ENCODE data around the gene PRDM16. TPM values are rescaled to one million over a fixed set of nuclear protein-coding genes. Genes with fewer than 3 reads are reported as not detected.

Gene PRDM16
- total and polyA plus RNA-seq, 2 experiments from 2014 or later: 0.14 to 0.16 TPM

GRCh38 chr1:3193811-3194210 lies 124.8 kb downstream of the PRDM16 start (continued):
- TF ChIP-seq, protein P1, sequence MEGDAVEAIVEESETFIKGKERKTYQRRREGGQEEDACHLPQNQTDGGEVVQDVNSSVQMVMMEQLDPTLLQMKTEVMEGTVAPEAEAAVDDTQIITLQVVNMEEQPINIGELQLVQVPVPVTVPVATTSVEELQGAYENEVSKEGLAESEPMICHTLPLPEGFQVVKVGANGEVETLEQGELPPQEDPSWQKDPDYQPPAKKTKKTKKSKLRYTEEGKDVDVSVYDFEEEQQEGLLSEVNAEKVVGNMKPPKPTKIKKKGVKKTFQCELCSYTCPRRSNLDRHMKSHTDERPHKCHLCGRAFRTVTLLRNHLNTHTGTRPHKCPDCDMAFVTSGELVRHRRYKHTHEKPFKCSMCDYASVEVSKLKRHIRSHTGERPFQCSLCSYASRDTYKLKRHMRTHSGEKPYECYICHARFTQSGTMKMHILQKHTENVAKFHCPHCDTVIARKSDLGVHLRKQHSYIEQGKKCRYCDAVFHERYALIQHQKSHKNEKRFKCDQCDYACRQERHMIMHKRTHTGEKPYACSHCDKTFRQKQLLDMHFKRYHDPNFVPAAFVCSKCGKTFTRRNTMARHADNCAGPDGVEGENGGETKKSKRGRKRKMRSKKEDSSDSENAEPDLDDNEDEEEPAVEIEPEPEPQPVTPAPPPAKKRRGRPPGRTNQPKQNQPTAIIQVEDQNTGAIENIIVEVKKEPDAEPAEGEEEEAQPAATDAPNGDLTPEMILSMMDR (conservative IDR thresholded peaks at IDR 0.05; ENCODE audit: low read depth in 2 of 2): no peak
- TF ChIP-seq ZNF331 (CRISPR knock-in tag; IDR thresholded peaks at IDR 0.05; ENCODE audit: low read depth): no peak
- TF ChIP-seq JUNB (IDR thresholded peaks at IDR 0.05; ENCODE audit: unreplicated experiment): no peak
- TF ChIP-seq EZH2 (IDR thresholded peaks at IDR 0.05; ENCODE audit: low read depth, unreplicated experiment): no peak

- Histone ChIP-seq H3K9me2 (ENCODE audit: insufficient read depth) (no peaks in the 10 kb centered on the region), H3F3A (replicated peaks; ENCODE audit: low read depth) (no peaks in the 10 kb centered on the region), H3K27ac (ENCODE audit: low read depth) (no peak overlapping the region), H3K4me3 (no peak overlapping the region), H2AFZ (no peak overlapping the region), H4K20me1 (replicated peaks; ENCODE audit: insufficient read depth) (no peaks in the 10 kb centered on the region), H3K4me2 (no peak overlapping the region), H3K27me3 (ENCODE audit: insufficient read depth) (no peaks in the 10 kb centered on the region), H3K36me3 (ENCODE audit: insufficient read depth) (no peaks in the 10 kb centered on the region), H3K4me1 (ENCODE audit: insufficient read depth) (no peaks in the 10 kb centered on the region), H3K79me2 (replicated peaks; ENCODE audit: insufficient read depth) (no peaks in the 10 kb centered on the region)
- Mint-ChIP-seq H3K4me1 (peaks cover 8% of the 10 kb centered on the region), H3K4me3 (no peak overlapping the region; the same call in 2 of the 3 replicates), H3K27me3 (ENCODE audit: insufficient read depth, low read depth, poor library complexity) (peaks cover 3% of the 10 kb centered on the region), H3K36me3 (ENCODE audit: low read depth) (no peaks in the 10 kb centered on the region), H3K9me3 (peaks cover 4% of the 10 kb centered on the region; the same call in 2 of the 3 replicates), H3K27ac (no peak overlapping the region)
- DNase-seq (ENCODE audit: low spot score) (no peak), ATAC-seq (no peak)
- TF ChIP-seq, protein P2, sequence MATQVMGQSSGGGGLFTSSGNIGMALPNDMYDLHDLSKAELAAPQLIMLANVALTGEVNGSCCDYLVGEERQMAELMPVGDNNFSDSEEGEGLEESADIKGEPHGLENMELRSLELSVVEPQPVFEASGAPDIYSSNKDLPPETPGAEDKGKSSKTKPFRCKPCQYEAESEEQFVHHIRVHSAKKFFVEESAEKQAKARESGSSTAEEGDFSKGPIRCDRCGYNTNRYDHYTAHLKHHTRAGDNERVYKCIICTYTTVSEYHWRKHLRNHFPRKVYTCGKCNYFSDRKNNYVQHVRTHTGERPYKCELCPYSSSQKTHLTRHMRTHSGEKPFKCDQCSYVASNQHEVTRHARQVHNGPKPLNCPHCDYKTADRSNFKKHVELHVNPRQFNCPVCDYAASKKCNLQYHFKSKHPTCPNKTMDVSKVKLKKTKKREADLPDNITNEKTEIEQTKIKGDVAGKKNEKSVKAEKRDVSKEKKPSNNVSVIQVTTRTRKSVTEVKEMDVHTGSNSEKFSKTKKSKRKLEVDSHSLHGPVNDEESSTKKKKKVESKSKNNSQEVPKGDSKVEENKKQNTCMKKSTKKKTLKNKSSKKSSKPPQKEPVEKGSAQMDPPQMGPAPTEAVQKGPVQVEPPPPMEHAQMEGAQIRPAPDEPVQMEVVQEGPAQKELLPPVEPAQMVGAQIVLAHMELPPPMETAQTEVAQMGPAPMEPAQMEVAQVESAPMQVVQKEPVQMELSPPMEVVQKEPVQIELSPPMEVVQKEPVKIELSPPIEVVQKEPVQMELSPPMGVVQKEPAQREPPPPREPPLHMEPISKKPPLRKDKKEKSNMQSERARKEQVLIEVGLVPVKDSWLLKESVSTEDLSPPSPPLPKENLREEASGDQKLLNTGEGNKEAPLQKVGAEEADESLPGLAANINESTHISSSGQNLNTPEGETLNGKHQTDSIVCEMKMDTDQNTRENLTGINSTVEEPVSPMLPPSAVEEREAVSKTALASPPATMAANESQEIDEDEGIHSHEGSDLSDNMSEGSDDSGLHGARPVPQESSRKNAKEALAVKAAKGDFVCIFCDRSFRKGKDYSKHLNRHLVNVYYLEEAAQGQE (IDR thresholded peaks at IDR 0.05; ENCODE audit: unreplicated experiment): no peak
- TF ChIP-seq, protein P1 (conservative IDR thresholded peaks at IDR 0.05; ENCODE audit: low read depth in 2 of 2): no peak
- TF ChIP-seq STAT1 (IDR thresholded peaks at IDR 0.05; ENCODE audit: unreplicated experiment): no peak
- TF ChIP-seq, protein P3, sequence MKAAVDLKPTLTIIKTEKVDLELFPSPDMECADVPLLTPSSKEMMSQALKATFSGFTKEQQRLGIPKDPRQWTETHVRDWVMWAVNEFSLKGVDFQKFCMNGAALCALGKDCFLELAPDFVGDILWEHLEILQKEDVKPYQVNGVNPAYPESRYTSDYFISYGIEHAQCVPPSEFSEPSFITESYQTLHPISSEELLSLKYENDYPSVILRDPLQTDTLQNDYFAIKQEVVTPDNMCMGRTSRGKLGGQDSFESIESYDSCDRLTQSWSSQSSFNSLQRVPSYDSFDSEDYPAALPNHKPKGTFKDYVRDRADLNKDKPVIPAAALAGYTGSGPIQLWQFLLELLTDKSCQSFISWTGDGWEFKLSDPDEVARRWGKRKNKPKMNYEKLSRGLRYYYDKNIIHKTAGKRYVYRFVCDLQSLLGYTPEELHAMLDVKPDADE (IDR thresholded peaks at IDR 0.05): no peak
- TF ChIP-seq JUNB (IDR thresholded peaks at IDR 0.05; ENCODE audit: unreplicated experiment): no peak
- no peak for TF ChIP-seq NANOG (IDR thresholded peaks at IDR 0.05; ENCODE audit: borderline replicate concordance)
- TF ChIP-seq EZH2 (IDR thresholded peaks at IDR 0.05; ENCODE audit: low read depth, unreplicated experiment): no peak
- no peak for TF ChIP-seq POLR2AphosphoS5 (IDR thresholded peaks at IDR 0.05; ENCODE audit: low read depth)
- no peak for TF ChIP-seq CREB1 (CRISPR knock-in tag; IDR thresholded peaks at IDR 0.05; ENCODE audit: low read depth)
- TF ChIP-seq ZNF114 (CRISPR knock-in tag; IDR thresholded peaks at IDR 0.05): no peak
Observed at GRCh38 chr1:3194760-3195479, 125.9 kb downstream of the PRDM16 start.

Data from GM23338 (cell line).